H9 (cell line): ENCODE measurements around the gene MAS1. TPM values are rescaled to one million over a fixed set of nuclear protein-coding genes. Genes with fewer than 3 reads are reported as not detected.

Experiments
- DNase-seq: peaks from one replicate; pipeline ENCODE4 v3.0.0-alpha.2; 2017
- H2AFZ ChIP-seq: one replicate; pipeline ENCODE4 v1.6.1; 2013; ENCODE audit warnings: mild to moderate bottlenecking, low read length, control low read depth, moderate library complexity
- H2AK5ac ChIP-seq: 2 replicates; pipeline ENCODE4 v1.6.1; 2013; ENCODE audit warnings: low read length, control low read depth, mixed read lengths; ENCODE audit not compliant: insufficient read length
- H2BK120ac ChIP-seq: one replicate; pipeline ENCODE4 v1.6.1; 2013; ENCODE audit warnings: low read depth, mild to moderate bottlenecking, low read length, control low read depth, inconsistent platforms; ENCODE audit not compliant: poor library complexity, severe bottlenecking
- H2BK12ac ChIP-seq: 2 replicates; pipeline ENCODE4 v1.6.1; 2013; ENCODE audit warnings: low read length, control low read depth, mixed read lengths, low read depth; ENCODE audit not compliant: insufficient read length
- H2BK15ac ChIP-seq: 2 replicates; pipeline ENCODE4 v1.6.1; 2013; ENCODE audit warnings: low read depth, low read length, control low read depth
- H2BK20ac ChIP-seq: one replicate; pipeline ENCODE4 v1.6.1; 2013; ENCODE audit warnings: low read depth, mild to moderate bottlenecking, low read length, control low read depth, inconsistent platforms; ENCODE audit not compliant: poor library complexity, severe bottlenecking
- H2BK5ac ChIP-seq: 2 replicates; pipeline ENCODE4 v1.6.1; 2013; ENCODE audit warnings: low read length, control low read depth, mixed read lengths; ENCODE audit not compliant: insufficient read length
- H3K14ac ChIP-seq: 2 replicates; pipeline ENCODE4 v1.6.1; 2013; ENCODE audit warnings: low read length, control low read depth; ENCODE audit not compliant: insufficient read depth
- H3K18ac ChIP-seq: 2 replicates; pipeline ENCODE4 v1.6.1; 2013; ENCODE audit warnings: low read depth, mild to moderate bottlenecking, mixed read lengths, low read length, control low read depth; ENCODE audit not compliant: insufficient read length
- H3K23ac ChIP-seq: 2 replicates; pipeline ENCODE4 v1.6.1; 2013; ENCODE audit warnings: low read length, control low read depth, mixed read lengths, low read depth; ENCODE audit not compliant: insufficient read length
- H3K23me2 ChIP-seq: 2 replicates; pipeline ENCODE4 v1.6.1; 2013; ENCODE audit warnings: low read depth, mild to moderate bottlenecking, mixed read lengths, low read length, control low read depth; ENCODE audit not compliant: insufficient read length, poor library complexity, severe bottlenecking
- H3K27ac ChIP-seq: 2 replicates; pipeline ENCODE4 v1.5.1; 2013; ENCODE audit warnings: low read length, control low read depth, mixed read lengths, low read depth; ENCODE audit not compliant: insufficient read length
- H3K27me3 ChIP-seq: 2 replicates; pipeline ENCODE4 v1.6.1; 2013; ENCODE audit warnings: low read length, control low read depth, inconsistent platforms; ENCODE audit not compliant: insufficient read depth
- H3K4ac ChIP-seq: 2 replicates; pipeline ENCODE4 v1.6.1; 2013; ENCODE audit warnings: low read depth, mild to moderate bottlenecking, control low read depth, inconsistent platforms, low read length, moderate library complexity
- H3K4me1 ChIP-seq: 2 replicates; pipeline ENCODE4 v1.6.1; 2013; ENCODE audit warnings: low read length, control low read depth, inconsistent platforms; ENCODE audit not compliant: insufficient read depth
- H3K4me2 ChIP-seq: 2 replicates; pipeline ENCODE4 v1.6.1; 2013; ENCODE audit warnings: low read length, control low read depth, mixed read lengths; ENCODE audit not compliant: insufficient read length, insufficient read depth
- H3K56ac ChIP-seq: 2 replicates; pipeline ENCODE4 v1.6.1; 2013; ENCODE audit warnings: low read depth, mild to moderate bottlenecking, mixed read lengths, low read length, control low read depth; ENCODE audit not compliant: insufficient read length
- H3K79me1 ChIP-seq: 2 replicates; pipeline ENCODE4 v1.6.1; 2013; ENCODE audit warnings: low read depth, mild to moderate bottlenecking, moderate library complexity, low read length, control low read depth, inconsistent platforms; ENCODE audit not compliant: insufficient read depth, poor library complexity, severe bottlenecking
- H3K79me2 ChIP-seq: 2 replicates; pipeline ENCODE4 v1.6.1; 2013; ENCODE audit warnings: low read length, control low read depth, inconsistent platforms; ENCODE audit not compliant: insufficient read depth
- H3K9ac ChIP-seq: 2 replicates; pipeline ENCODE4 v1.6.1; 2013; ENCODE audit warnings: low read length, control low read depth, mixed read lengths; ENCODE audit not compliant: insufficient read length; ENCODE audit errors: extremely low read depth
- H3K9me3 ChIP-seq: one replicate; pipeline ENCODE4 v1.6.1; 2013; ENCODE audit warnings: low read depth, low read length, inconsistent platforms; ENCODE audit not compliant: control insufficient read depth
- H3T11ph ChIP-seq: one replicate; pipeline ENCODE4 v1.6.1; 2013; ENCODE audit warnings: mild to moderate bottlenecking, low read length, control low read depth, inconsistent platforms
- H4K20me1 ChIP-seq: one replicate; pipeline ENCODE4 v1.6.1; 2013; ENCODE audit not compliant: control insufficient read depth, insufficient read length, insufficient read depth
- H4K5ac ChIP-seq: 2 replicates; pipeline ENCODE4 v1.6.1; 2013; ENCODE audit warnings: low read depth, mild to moderate bottlenecking, mixed read lengths, low read length, control low read depth; ENCODE audit not compliant: insufficient read length
- H4K8ac ChIP-seq: replicated peaks from 2 replicates; pipeline ENCODE4 v1.6.1; 2013; ENCODE audit warnings: low read length, control low read depth, mixed read lengths, low read depth; ENCODE audit not compliant: insufficient read length
- H4K91ac ChIP-seq: 2 replicates; pipeline ENCODE4 v1.6.1; 2013; ENCODE audit warnings: low read depth, mild to moderate bottlenecking, moderate library complexity, mixed read lengths, low read length, control low read depth; ENCODE audit not compliant: insufficient read length
- H3K27ac Mint-ChIP-seq, 3 experiments: 2 replicates in 2 of 3; 3 replicates in 1 of 3; pipeline ENCODE4 v1.8.0; 2020 to 2021; ENCODE audit warnings: mixed read lengths in 3 of 3, mild to moderate bottlenecking in 1 of 3, moderate library complexity in 1 of 3
- H3K27me3 Mint-ChIP-seq: 2 replicates; pipeline ENCODE4 v1.8.0; 2021; ENCODE audit warnings: low read depth, mild to moderate bottlenecking, moderate library complexity, mixed read lengths
- H3K36me3 Mint-ChIP-seq, 3 experiments: 2 replicates in 2 of 3; 3 replicates in 1 of 3; pipeline ENCODE4 v1.8.0; 2020 to 2021; ENCODE audit warnings: low read depth in 3 of 3, mixed read lengths in 3 of 3; ENCODE audit not compliant: insufficient read depth in 1 of 3
- H3K4me1 Mint-ChIP-seq, 2 experiments: 2 replicates each; pipeline ENCODE4 v1.8.0; 2020; ENCODE audit warnings: mixed read lengths in 2 of 2
- H3K4me3 Mint-ChIP-seq, 2 experiments: 2 replicates in 1 of 2; 3 replicates in 1 of 2; pipeline ENCODE4 v1.8.0; 2020 to 2021; ENCODE audit warnings: mild to moderate bottlenecking in 2 of 2, mixed read lengths in 2 of 2, moderate library complexity in 1 of 2
- H3K9me3 Mint-ChIP-seq, 2 experiments: 2 replicates in 1 of 2; 3 replicates in 1 of 2; pipeline ENCODE4 v1.8.0; 2020; ENCODE audit warnings: mild to moderate bottlenecking in 2 of 2, mixed read lengths in 2 of 2, moderate library complexity in 1 of 2
- CTCF ChIP-seq: fragments of 200-600 bp; sonication (generic); conservative IDR thresholded peaks from 3 replicates; pipeline ENCODE4 v1.8.0; 2021; ENCODE audit warnings: antibody characterized with exemption, mild to moderate bottlenecking
- WGBS: extraction: QIAGEN DNeasy Blood & Tissue Kit; methylation state at CpG from one replicate; pipeline ENCODE4 v1.1.7; 2013; ENCODE audit warnings: missing lambda C conversion rate, low lambda C conversion rate, mixed read lengths; ENCODE audit not compliant: insufficient read length; ENCODE audit errors: extremely low coverage; 5-methylcytosine and 5-hydroxymethylcytosine counted together
- total RNA-seq: library from RNA; stranded (reverse); gene quantifications from 2 replicates; pipeline ENCODE4 v1.2.1, GENCODE V29; 2021

Gene MAS1
- total RNA-seq, 1 experiment from 2014 or later, result 0.02 TPM

GRCh38 chr6:159897603-159898002 lies 6.8 kb downstream of the MAS1 start:
- no peak for TF ChIP-seq CTCF
- H3K9ac ChIP-seq, result no peak overlapping the region
- Mint-ChIP-seq H3K9me3 (peaks cover 0 to 5% of the 10 kb centered on the region in 2 experiments; a peak in 2 of 5 replicates), H3K4me3 (no peak overlapping the region), H3K27me3 (peaks cover 10% of the 10 kb centered on the region), H3K27ac (no peak overlapping the region), H3K36me3 (no peaks in the 10 kb centered on the region), H3K4me1 (no peaks in the 10 kb centered on the region)
- no peak overlapping the region for H3K23ac ChIP-seq
- no CpG with 5 or more reads among the region's 4 CpGs for WGBS
- H3K79me1 ChIP-seq, result no peaks in the 10 kb centered on the region
- H2BK20ac ChIP-seq, result no peak overlapping the region
- no peak overlapping the region for H3K4me2 ChIP-seq
- H2BK120ac ChIP-seq, result no peak overlapping the region
- DNase-seq, result no peak
- no peak overlapping the region for H3T11ph ChIP-seq
- no peak overlapping the region for H3K18ac ChIP-seq
- no peak overlapping the region for H3K56ac ChIP-seq
- H2AK5ac ChIP-seq, result no peak overlapping the region
- H2BK15ac ChIP-seq, result no peak overlapping the region
- H4K8ac ChIP-seq, result no peak overlapping the region
- no peak overlapping the region for H4K91ac ChIP-seq
- H3K4me1 ChIP-seq, result no peaks in the 10 kb centered on the region
- H3K79me2 ChIP-seq, result no peaks in the 10 kb centered on the region
- no peak overlapping the region for H3K4ac ChIP-seq
- no peak overlapping the region for H3K27ac ChIP-seq
- no peaks in the 10 kb centered on the region for H4K20me1 ChIP-seq
- H2BK5ac ChIP-seq, result no peak overlapping the region
- no peak overlapping the region for H4K5ac ChIP-seq
- no peak overlapping the region for H3K14ac ChIP-seq
- no peak overlapping the region for H2AFZ ChIP-seq
- H2BK12ac ChIP-seq, result no peak overlapping the region
- H3K9me3 ChIP-seq, result no peaks in the 10 kb centered on the region
- no peaks in the 10 kb centered on the region for H3K27me3 ChIP-seq
- H3K23me2 ChIP-seq, result no peaks in the 10 kb centered on the region
